Neural cell (in vitro differentiated cells): ENCODE measurements around the gene ATG3. TPM values are rescaled to one million over a fixed set of nuclear protein-coding genes. Genes with fewer than 3 reads are reported as not detected.

ENCODE experiments used
- H2AFZ ChIP-seq: fragments of 200-600, 300-800 bp; sonication (generic), shearing (Covaris generic); 2 replicates; pipeline ENCODE4 v1.6.0; 2014; ENCODE audit warnings: low read depth, mild to moderate bottlenecking, antibody characterized with exemption, low read length, moderate library complexity
- H3F3A ChIP-seq: fragments of 200-600 bp; shearing (Covaris generic); 2 replicates; pipeline ENCODE4 v1.6.1; 2016; ENCODE audit warnings: mild to moderate bottlenecking, moderate library complexity, mixed read lengths, antibody characterized with exemption, low read length; ENCODE audit not compliant: insufficient read depth, poor library complexity, severe bottlenecking
- H3K27ac ChIP-seq: fragments of 200-600, 300-800 bp; sonication (generic), shearing (Covaris generic); 2 replicates; pipeline ENCODE4 v1.5.1; 2014; ENCODE audit warnings: mild to moderate bottlenecking, low read length, moderate library complexity
- H3K27me3 ChIP-seq: fragments of 300-800, 200-600 bp; sonication (generic), shearing (Covaris generic); 2 replicates; pipeline ENCODE4 v1.6.0; 2014; ENCODE audit warnings: mild to moderate bottlenecking, low read depth, low read length, moderate library complexity; ENCODE audit not compliant: insufficient read depth
- H3K36me3 ChIP-seq: fragments of 300-800, 200-600 bp; sonication (generic), shearing (Covaris generic); 2 replicates; pipeline ENCODE4 v1.5.1; 2014; ENCODE audit warnings: mild to moderate bottlenecking, antibody characterized with exemption, low read length, moderate library complexity; ENCODE audit not compliant: insufficient read depth
- H3K4me2 ChIP-seq: fragments of 300-800, 200-600 bp; sonication (generic), shearing (Covaris generic); 2 replicates; pipeline ENCODE4 v1.6.0; 2014; ENCODE audit warnings: mild to moderate bottlenecking, low read length
- H3K4me3 ChIP-seq: fragments of 300-800, 200-600 bp; sonication (generic), shearing (Covaris generic); 2 replicates; pipeline ENCODE4 v1.5.1; 2014; ENCODE audit warnings: mild to moderate bottlenecking, low read length, moderate library complexity
- H3K79me2 ChIP-seq: fragments of 200-600 bp; shearing (Covaris generic); replicated peaks from 2 replicates; pipeline ENCODE4 v1.6.0; 2014; ENCODE audit warnings: mild to moderate bottlenecking, low read length, moderate library complexity; ENCODE audit not compliant: insufficient read depth
- H3K9ac ChIP-seq: fragments of 300-800, 200-600 bp; sonication (generic), shearing (Covaris generic); 2 replicates; pipeline ENCODE4 v1.6.1; 2016; ENCODE audit warnings: mild to moderate bottlenecking, low read length, mixed read lengths
- H3K9me2 ChIP-seq: fragments of 200-600 bp; shearing (Covaris generic); 2 replicates; pipeline ENCODE4 v1.6.1; 2016; ENCODE audit warnings: mild to moderate bottlenecking, low read length, mixed read lengths; ENCODE audit not compliant: insufficient read depth
- H3K9me3 ChIP-seq: fragments of 200-600, 300-800 bp; sonication (generic), shearing (Covaris generic); 2 replicates; pipeline ENCODE4 v1.6.1; 2016; ENCODE audit warnings: mild to moderate bottlenecking, mixed run types, low read length, moderate library complexity, mixed read lengths
- H4K20me1 ChIP-seq: fragments of 200-600 bp; shearing (Covaris generic); 2 replicates; pipeline ENCODE4 v1.6.1; 2016; ENCODE audit warnings: mild to moderate bottlenecking, mixed run types; ENCODE audit not compliant: insufficient read depth
- EP300 ChIP-seq: fragments of 450-650 bp; conservative IDR thresholded peaks from 2 replicates; pipeline ENCODE4 v1.6.1; 2014; ENCODE audit warnings: antibody characterized with exemption, mild to moderate bottlenecking, moderate library complexity; ENCODE audit not compliant: poor library complexity, severe bottlenecking
- EZH2 ChIP-seq: fragments of 200-600, 300-800 bp; shearing (Covaris generic), sonication (generic); IDR thresholded peaks from 2 replicates; pipeline ENCODE4 v1.6.1; 2014; ENCODE audit warnings: antibody characterized with exemption, low read length, borderline replicate concordance, mild to moderate bottlenecking; ENCODE audit not compliant: insufficient read depth, poor library complexity, severe bottlenecking
- MXI1 ChIP-seq: fragments of 450-650 bp; conservative IDR thresholded peaks from 2 replicates; pipeline ENCODE4 v1.6.1; 2014; ENCODE audit warnings: antibody characterized with exemption, mild to moderate bottlenecking; ENCODE audit not compliant: poor library complexity, severe bottlenecking
- POLR2AphosphoS5 ChIP-seq: IDR thresholded peaks from 2 replicates; pipeline ENCODE4 v1.6.1; 2012
- RAD21 ChIP-seq: fragments of 450-650 bp; conservative IDR thresholded peaks from 2 replicates; pipeline ENCODE4 v1.6.1; 2014; ENCODE audit warnings: antibody characterized with exemption, mild to moderate bottlenecking, moderate library complexity
- SMC3 ChIP-seq: fragments of 450-650 bp; conservative IDR thresholded peaks from 2 replicates; pipeline ENCODE4 v1.6.1; 2014; ENCODE audit warnings: antibody characterized with exemption, mild to moderate bottlenecking, moderate library complexity; ENCODE audit not compliant: poor library complexity
- TAF1 ChIP-seq: IDR thresholded peaks from 2 replicates; pipeline ENCODE4 v1.6.1; 2012; ENCODE audit warnings: low read depth
- polyA plus RNA-seq: library from polyadenylated mRNA; depleted of rRNA; stranded (reverse); fragments of >200 nt; gene quantifications from 2 replicates; pipeline ENCODE4 v1.2.3, GENCODE V29; 2014
- TF ChIP-seq, protein P1 (sequence below): fragments of 450-650 bp; IDR thresholded peaks from 2 replicates; pipeline ENCODE4 v1.5.1; 2014; ENCODE audit warnings: antibody characterized with exemption, mild to moderate bottlenecking, moderate library complexity; ENCODE audit not compliant: poor library complexity, severe bottlenecking
- TF ChIP-seq, protein P2 (sequence below): IDR thresholded peaks from 2 replicates; pipeline ENCODE4 v1.6.1; 2012; ENCODE audit warnings: borderline replicate concordance

Gene ATG3
- polyA plus RNA-seq, 1 donor from 2014 or later: 49.3 TPM

GRCh38 chr3:112546216-112546759 is 15.5 kb downstream of the ATG3 start:
- no peaks in the 10 kb centered on the region for H3K79me2 ChIP-seq
- H3K4me2 ChIP-seq: no peak overlapping the region
- no peak overlapping the region for H3K27ac ChIP-seq
- TF ChIP-seq EP300: no peak
- no peak for TF ChIP-seq TAF1
- TF ChIP-seq POLR2AphosphoS5: no peak
- TF ChIP-seq, protein P1, sequence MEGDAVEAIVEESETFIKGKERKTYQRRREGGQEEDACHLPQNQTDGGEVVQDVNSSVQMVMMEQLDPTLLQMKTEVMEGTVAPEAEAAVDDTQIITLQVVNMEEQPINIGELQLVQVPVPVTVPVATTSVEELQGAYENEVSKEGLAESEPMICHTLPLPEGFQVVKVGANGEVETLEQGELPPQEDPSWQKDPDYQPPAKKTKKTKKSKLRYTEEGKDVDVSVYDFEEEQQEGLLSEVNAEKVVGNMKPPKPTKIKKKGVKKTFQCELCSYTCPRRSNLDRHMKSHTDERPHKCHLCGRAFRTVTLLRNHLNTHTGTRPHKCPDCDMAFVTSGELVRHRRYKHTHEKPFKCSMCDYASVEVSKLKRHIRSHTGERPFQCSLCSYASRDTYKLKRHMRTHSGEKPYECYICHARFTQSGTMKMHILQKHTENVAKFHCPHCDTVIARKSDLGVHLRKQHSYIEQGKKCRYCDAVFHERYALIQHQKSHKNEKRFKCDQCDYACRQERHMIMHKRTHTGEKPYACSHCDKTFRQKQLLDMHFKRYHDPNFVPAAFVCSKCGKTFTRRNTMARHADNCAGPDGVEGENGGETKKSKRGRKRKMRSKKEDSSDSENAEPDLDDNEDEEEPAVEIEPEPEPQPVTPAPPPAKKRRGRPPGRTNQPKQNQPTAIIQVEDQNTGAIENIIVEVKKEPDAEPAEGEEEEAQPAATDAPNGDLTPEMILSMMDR: no peak
- no peak for TF ChIP-seq MXI1
- no peak for TF ChIP-seq RAD21
- TF ChIP-seq EZH2: no peak
- TF ChIP-seq, protein P2, sequence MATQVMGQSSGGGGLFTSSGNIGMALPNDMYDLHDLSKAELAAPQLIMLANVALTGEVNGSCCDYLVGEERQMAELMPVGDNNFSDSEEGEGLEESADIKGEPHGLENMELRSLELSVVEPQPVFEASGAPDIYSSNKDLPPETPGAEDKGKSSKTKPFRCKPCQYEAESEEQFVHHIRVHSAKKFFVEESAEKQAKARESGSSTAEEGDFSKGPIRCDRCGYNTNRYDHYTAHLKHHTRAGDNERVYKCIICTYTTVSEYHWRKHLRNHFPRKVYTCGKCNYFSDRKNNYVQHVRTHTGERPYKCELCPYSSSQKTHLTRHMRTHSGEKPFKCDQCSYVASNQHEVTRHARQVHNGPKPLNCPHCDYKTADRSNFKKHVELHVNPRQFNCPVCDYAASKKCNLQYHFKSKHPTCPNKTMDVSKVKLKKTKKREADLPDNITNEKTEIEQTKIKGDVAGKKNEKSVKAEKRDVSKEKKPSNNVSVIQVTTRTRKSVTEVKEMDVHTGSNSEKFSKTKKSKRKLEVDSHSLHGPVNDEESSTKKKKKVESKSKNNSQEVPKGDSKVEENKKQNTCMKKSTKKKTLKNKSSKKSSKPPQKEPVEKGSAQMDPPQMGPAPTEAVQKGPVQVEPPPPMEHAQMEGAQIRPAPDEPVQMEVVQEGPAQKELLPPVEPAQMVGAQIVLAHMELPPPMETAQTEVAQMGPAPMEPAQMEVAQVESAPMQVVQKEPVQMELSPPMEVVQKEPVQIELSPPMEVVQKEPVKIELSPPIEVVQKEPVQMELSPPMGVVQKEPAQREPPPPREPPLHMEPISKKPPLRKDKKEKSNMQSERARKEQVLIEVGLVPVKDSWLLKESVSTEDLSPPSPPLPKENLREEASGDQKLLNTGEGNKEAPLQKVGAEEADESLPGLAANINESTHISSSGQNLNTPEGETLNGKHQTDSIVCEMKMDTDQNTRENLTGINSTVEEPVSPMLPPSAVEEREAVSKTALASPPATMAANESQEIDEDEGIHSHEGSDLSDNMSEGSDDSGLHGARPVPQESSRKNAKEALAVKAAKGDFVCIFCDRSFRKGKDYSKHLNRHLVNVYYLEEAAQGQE: no peak
- TF ChIP-seq SMC3: no peak
- no peaks in the 10 kb centered on the region for H3K36me3 ChIP-seq
- no peak overlapping the region for H3K4me3 ChIP-seq
- H3K9me3 ChIP-seq: no peaks in the 10 kb centered on the region
- H4K20me1 ChIP-seq: no peaks in the 10 kb centered on the region
- H3K27me3 ChIP-seq: no peaks in the 10 kb centered on the region
- H3F3A ChIP-seq: no peaks in the 10 kb centered on the region
- no peak overlapping the region for H3K9ac ChIP-seq
- H3K9me2 ChIP-seq: no peaks in the 10 kb centered on the region
- no peak overlapping the region for H2AFZ ChIP-seq

GRCh38 chr3:112539825-112540650 is 21.7 kb downstream of the ATG3 start:
- no peak for TF ChIP-seq EP300
- Histone ChIP-seq H3K27me3 (no peaks in the 10 kb centered on the region), H3K79me2 (no peaks in the 10 kb centered on the region)

More at GRCh38 chr3:112539825-112540650, 21.7 kb downstream of the ATG3 start:
- Histone ChIP-seq H3K9me2 (no peaks in the 10 kb centered on the region), H3K36me3 (no peaks in the 10 kb centered on the region), H3K9me3 (no peaks in the 10 kb centered on the region), H3F3A (no peaks in the 10 kb centered on the region), H3K4me2 (no peak overlapping the region), H3K4me3 (no peak overlapping the region), H3K9ac (no peak overlapping the region), H4K20me1 (no peaks in the 10 kb centered on the region), H3K27ac (no peak overlapping the region), H2AFZ (no peak overlapping the region)
